HG02610 (cell line): ENCODE measurements around the gene ZNF397.

Experiments
- ATAC-seq: cut with Tn5 transposase; IDR thresholded peaks from one replicate; pipeline ENCODE4 v1.9.1; 2021; ENCODE audit warnings: mild to moderate bottlenecking, moderate library complexity; ENCODE audit not compliant: unreplicated experiment

ZNF397 gene

DNA sequence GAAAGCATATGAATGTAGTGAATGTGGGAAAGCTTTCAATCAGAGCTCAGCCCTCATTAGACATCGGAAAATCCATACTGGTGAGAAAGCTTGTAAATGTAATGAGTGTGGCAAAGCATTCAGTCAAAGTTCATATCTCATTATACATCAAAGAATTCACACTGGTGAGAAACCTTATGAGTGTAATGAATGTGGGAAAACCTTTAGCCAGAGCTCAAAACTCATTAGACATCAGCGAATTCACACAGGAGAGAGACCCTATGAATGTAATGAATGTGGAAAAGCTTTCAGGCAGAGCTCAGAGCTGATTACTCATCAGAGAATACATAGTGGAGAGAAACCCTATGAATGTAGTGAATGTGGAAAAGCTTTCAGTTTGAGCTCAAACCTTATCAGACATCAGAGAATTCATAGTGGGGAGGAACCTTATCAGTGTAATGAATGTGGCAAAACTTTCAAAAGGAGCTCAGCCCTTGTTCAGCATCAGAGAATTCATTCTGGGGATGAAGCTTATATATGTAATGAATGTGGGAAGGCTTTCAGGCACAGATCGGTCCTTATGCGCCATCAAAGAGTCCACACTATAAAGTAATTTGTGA lies 5.0 kb downstream of the ZNF397 start:
- ATAC-seq: no peak

DNA sequence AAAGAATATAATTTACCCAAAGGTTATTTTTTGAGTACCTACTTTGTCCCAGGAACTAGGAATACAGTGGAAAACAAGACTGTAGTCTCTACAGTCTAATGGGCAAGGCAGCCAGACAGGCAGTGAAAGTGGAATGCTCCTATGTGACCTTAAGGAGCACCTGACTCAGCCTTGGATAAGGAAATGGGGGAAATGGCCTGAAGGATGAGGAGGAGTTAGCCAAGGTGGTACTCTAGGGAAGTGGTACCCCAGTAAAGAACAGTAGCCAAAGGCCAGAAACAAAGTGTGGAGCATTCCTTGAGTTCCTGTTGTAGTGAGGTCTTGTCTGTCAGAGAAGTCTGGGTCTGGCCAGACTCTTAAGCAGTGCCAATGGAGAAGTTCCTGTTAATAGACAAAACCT lies 6.0 kb downstream of the ZNF397 start:
- ATAC-seq: no peak

DNA sequence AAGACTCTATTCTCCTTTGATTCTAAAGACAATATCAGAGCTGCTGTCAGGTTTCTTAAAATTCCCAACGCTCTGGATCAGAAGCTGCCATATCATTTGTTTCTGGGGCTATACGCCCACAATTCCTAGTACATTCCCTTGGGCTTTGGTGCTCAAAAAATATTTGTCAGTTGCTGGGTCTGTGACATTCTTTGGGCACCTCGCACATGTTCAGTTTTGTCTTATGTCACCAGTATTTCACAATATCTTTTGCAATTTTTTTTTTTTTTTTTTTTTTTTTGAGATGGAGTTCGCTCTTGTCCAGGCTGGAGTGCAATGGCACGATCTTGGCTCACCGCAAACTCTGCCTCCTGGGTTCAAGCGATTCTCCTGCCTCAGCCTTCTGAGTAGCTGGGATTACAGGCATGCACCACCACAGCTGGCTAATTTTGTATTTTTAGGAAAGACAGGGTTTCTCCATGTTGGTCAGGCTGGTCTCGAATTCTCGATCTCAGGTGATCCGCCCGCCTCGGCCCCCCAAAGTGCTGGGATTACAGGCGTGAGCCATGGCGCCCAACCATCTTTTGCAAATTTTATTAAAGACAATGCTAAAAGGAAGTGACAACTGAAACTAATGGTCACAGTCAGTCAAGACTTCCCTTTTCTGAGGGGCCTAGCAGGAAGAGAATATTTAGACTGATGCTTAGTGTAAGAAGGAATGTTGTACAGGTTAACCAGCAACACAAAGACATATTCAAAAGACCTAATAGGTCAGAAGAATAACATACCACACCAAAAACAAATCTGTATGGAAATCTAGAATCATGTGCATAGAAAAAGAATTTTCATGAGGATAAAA lies 6.8 kb downstream of the ZNF397 start:
- ATAC-seq: no peak

DNA sequence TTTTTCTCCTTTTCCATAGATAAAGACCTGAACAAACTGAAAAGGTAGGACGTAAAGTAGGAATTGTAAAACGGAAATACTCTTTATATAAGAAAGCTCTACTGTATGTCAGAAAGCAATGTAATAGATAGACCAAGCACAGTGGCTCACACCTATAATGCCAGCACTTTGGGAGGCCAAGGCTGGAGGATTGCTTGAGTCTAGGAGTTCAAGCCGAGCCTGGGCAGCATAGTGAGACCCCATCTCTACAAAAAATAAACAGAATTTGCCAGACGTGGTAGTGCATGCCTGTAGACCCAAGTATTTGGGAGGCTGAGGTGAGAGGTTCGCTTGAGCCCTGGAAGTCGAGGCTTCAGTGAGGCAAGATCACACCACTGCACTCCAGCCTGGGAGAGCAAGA lies 7.6 kb downstream of the ZNF397 start:
- no peak for ATAC-seq

DNA sequence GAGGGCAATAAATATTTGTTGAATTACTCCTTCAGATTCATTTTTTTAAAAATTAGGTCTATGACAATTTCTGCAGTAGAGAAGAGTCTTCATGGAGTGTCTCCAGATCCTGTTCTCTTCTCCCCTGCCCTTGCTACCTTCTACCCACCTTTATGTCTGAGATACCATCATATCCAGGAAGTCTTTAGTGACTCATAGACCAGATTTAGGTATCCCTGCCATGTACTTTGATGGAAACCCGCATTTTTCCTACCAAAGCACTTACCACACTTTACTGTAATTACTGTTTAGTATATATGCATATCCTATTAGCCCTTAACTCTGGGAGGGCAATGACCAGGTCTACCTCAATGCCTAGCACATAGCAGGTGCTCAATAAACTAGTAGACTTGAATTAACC lies 11.6 kb downstream of the ZNF397 start:
- ATAC-seq: no peak

DNA sequence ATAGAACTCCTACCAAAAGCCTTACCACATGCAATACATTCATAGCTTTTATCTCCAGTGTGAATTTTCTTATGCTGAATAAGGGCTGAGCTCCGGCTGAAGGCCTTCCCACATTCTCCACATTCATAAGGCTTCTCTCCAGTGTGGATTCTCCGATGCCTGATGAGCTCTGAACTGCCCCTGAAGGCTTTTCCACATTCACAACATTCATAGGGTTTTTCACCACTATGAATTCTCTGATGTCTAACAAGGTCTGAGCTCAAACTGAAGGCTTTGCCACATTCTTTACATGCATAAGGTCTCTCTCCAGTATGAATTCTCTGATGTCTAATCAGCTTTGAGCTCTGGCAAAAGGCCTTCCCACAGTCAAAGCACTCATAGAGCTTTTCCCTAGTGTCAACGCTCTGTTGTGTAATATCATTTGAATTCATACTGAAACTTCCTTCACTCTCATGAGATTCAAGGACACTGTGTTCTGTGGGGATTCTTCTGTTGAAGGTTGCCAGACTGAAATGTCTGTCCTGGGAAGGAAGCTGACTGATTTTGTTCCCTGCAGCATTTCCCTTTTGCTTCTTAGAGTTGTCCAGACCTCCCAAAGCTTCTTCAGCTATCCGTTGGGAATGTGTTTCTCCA lies 12.9 kb downstream of the ZNF397 start:
- ATAC-seq: no peak

DNA sequence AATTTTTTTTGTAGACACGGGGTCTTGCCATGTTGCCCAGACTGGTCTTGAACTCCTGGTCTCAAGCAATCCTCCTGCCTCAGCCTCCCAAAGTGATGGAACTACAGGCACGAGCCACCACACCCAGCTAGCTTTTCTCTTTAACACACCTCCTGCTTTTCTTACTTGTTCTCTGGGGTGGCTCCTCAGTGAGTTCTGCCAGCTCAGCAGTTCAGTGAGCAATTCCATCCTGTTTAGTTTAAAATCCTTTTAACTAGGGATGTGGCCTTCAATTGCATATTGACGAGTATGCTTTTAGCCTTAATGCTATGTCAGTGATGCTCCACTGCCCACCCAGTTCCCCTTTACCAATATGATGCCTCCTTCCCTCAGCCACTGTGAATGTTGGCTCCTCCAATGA lies 16.1 kb downstream of the ZNF397 start:
- no peak for ATAC-seq

DNA sequence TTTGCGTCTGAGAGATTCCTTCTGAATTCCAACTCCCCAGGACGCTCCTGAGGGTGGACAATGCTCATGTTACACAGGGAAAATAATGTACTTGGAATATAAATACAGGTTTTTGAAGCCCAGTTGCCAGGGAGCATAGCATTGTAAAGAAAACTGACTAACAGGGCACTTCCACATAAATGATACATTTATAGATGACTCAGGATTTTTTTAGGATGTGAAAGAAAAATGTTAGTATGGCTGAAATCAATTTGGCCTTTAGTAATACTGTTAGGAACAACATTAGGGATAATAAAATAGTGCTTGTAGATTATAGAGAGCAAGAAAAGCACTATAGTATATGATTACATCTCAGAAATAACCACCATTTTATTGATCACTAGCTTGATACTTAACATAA lies 23.6 kb downstream of the ZNF397 start:
- ATAC-seq: no peak

DNA sequence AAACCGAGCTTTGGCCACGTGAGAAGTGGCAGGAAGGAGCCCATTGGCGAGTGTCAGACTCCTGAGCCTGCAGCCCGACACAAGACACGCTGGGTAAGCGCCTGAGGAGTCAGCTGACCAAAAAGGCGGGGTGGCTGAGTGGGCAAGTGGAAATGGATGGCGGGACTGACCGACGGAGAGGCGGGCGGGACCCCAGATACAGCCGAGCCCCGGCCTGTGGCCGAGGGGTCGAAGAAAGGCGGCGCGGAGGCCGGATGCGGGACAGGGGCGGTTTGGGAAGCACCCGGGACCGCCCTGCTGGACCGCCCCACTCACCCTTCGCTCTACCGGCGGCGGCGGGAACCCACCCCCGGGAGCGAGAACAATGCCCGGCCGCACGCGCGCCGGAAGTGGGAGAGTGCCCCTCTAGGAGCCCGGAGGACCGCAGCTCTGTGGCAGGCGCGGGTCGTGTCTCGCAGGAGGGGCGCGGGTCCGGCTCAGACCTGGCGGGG lies 26.4 kb downstream of the ZNF397 start:
- ATAC-seq: peak; percentile 65

DNA sequence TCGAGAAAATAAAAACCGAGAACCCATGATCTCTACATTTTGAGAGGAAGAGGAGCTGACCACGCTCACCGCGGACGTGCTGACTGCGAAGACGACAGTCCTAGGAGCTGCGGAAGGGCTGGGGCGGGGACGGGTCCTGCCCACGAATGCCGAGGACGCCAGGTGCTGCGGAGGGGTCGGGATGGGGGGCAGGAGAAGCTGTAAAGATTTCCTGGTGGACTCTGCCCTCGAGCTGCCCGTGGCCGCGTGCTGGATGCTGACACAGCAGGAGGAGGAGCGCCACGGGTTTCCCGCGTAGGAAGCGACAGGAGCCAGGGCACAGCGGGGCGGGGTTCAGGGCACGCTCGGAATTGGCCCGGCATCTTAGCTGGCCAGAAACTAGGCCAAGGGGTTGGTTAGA lies 27.0 kb downstream of the ZNF397 start:
- ATAC-seq: no peak

DNA sequence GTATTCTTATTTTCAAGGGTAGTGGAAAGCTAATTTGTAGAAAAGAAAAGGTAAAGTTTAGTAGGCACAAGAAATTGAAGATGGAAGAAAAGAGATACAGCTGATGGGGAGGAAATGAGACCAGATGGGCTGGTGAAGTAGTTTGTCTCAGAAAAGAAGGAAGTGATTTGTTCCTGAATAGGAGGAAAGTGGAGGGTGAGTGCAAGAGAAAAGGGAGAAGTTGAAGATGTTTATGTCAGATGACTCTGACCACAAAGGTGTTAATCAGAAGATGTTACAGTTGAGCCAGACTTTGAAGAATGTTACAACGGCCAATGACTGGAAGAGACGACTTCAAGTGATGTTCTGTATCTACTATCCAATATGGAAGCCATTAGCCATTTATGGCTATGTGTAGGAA lies 28.0 kb downstream of the ZNF397 start:
- ATAC-seq: no peak

DNA sequence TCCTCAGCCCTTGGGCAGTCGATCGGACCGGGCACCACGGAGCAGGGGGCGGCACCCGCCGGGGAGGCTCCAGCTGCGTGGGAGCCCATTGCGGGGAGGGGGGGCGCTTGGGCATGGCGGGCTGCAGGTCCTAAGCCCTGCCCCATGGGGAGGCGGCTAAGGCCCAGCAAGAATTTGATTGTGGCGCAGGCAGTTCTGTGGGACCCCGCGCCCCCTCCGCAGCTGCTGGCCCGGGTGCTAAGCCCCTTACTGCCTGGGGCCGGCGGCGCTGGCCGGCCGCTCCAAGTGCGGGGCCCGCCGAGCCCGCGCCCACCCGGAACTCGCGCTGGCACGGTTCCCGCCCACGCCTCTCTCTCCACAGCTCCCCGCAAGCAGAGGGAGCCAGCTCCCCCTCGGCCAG lies 30.8 kb downstream of the ZNF397 start:
- ATAC-seq: no peak

DNA sequence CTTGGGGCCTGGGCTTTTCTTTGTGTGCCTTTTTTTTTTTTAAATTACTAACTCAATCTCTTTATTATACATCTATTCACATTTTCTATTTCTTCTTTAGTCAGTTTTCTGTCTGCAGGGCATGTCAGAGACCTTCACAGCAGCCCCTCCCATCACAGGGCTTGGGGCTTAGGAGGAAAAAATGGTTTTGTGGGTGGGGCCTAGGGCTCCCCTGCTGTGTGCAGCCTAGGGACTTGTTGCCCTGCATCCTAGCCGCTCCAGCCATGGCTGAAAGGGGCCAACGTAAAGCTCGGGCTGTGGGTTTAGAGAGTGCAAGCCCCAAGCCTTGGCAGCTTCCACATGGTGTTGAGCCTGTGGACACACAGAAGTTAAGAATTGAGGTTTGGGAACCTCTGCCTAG lies 35.4 kb downstream of the ZNF397 start:
- ATAC-seq: no peak

DNA sequence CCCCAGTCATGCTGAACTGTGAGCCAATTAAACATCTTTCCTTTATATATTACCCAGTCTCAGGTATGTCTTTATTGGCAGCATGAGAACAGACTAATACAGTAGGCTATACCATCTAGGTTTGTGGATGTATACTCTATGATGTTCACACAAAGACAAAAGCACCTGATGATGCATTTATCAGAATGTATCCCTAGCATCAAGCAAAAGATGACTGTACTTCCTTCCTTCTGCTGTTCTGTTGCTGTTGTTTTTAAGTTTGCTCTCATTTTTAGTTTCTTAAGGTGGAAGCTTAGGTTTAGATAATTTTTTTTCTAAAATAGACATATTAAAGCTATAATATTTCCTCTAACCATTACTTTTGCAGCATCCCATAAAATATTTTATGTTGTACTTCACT lies 36.8 kb downstream of the ZNF397 start:
- no peak for ATAC-seq

DNA sequence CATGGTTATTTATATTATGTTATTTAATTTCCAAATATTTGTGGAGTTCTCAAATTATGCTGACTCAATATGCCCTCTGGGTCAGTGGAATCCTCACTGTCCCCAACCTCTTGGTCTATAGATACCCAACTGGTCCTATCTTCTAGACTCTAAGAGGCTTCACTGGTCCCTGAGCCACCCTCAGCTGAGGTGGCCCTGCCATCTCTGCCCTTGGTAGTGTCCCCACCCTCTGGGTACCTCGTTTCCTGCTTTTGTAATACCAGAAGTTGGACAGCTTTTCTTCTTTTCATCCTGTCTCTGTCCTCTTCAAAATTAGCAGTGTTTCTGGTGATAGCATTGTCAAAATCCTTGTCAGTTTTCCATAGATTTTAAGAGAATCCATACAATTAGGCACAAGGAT lies 37.3 kb downstream of the ZNF397 start:
- ATAC-seq: no peak

DNA sequence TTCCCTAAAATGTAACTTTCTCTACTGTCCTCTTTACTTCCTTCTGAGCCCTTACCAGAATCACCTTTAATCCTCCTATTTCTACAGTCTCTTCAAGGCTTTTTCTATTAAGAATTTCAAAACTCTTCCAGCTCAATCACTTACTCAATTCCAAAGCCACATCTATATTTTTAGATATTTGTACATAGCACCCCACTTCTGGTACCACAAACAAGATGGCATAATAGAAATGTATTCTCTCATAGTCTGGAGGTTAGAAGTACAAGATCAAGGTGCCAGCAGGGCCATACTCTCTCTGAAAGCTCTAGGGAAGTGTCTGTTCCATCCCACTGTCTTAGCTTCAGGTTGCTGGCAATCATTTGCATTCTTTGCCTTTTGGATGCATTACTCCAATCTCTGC lies 38.1 kb downstream of the ZNF397 start:
- no peak for ATAC-seq

DNA sequence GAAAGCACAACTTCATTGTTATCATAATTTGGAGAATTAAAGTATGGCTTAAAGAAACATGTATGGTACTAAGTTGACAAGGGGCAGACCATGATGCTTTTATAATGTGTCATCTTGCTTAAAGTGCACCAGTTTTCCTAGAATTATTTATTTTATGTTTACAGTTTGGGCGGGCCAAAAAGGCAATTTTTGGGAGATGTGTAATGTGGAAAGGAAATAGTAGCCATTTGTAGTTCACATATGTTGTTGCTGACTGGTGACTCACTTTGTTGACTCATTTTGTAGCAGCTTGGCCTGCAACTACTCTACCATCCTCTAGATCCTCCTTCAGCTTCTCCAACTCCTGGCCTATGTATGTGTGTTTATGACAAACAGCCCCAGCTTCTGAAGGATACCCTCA lies 41.5 kb downstream of the ZNF397 start:
- ATAC-seq: no peak

DNA sequence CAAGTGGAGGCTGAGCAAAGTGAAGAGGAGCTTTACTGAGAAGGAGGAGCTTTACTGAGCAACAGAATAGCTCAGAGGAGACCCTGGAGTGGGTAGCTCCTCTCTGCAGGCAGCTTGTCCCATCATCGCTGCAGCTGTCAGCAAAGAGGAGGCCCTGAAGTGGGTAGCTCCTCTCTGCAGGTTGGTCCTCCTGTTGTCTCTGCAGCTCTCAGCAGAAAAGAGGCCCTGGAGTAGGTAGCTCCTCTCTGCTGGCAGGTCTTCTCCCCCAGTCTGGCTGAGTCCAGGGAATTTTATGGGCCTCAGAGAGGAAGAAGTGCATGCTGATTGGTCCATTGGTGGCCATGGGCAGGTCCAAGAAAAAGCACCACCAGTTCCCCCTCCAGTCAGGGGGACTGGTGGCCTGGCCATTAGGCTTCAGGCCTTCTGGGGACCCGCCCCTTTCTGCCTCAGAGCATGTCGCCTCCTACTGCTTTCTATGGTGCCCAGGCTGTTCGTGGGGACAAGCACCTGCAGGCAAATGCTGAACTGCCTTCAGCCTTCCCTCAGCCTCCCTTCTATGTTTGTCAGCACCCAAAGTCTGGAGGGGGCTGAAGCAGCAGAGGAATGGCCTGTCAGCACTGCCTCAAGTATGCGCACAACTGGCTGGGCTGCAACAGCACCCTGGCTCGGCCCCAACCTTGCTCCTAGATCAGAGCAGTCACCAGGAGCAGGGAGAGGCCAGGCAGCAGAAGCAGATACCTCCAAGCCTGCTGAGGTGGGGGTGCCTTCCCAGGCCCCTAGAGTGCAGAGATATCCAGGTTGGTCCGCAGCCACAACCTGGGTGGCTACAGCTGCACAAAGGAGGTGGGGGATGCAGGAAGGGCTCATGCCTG lies 43.3 kb downstream of the ZNF397 start:
- ATAC-seq: no peak

DNA sequence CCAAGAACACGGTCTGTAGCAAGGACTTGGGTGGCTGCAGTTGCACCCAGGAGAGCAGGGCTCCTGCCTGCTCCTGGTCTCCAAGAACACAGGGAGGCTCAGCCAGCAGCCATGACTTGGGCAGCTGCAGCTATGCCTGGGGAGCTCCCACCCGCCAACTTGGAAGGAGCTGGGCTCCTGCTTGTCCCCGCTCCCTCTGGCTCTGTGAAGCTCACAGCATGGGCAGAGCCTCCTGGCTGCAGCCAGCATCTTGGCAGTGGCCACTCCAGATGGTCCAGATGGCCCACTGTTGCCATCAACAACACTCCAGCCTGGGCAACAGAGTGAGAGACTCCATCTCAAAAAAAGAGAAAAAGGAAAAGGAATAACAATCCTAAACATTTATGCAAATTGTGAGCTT lies 44.0 kb downstream of the ZNF397 start:
- ATAC-seq: no peak

DNA sequence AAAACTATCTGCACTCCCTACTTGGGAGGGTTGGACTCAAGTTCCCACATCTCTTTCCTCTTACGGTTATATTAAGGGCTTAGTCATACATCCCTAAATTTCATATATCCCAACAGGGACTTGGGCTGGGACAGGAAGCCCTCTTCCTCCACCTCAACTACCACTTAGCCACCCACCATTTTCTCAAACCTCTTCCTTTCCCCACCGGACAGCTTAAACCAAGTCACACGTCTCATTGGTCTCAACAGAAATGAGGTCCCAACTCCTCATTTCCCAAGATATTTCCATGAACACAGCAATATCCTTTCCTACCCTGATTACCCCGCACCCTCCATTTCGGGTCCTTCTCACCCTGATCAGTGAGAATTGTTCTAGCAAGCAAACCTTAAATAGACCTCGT lies 48.5 kb downstream of the ZNF397 start:
- no peak for ATAC-seq

DNA sequence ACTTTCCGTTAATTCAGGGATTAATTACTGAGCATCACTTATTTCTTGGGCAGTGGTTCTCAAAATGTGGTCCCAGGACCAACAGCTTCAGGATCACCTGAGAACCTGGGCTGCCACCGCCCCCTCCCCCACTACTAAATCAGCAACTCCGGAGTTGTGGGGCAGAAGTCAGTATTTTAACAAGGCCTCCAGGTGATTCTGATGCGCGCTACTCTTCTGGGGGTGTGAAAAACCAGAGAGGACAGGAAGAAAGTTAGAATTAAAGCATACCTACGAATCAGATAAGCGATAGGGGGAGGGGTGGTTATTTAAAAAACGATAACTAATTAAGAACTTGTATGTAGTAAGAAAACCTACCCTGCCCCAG lies 48.9 kb downstream of the ZNF397 start:
- ATAC-seq: peak; percentile 10
